Tongue (tissue), 2 donors: ENCODE data around the gene RBMX2. TPM values are rescaled to one million over a fixed set of nuclear protein-coding genes. Genes with fewer than 3 reads are reported as not detected.

Source experiments
- DNase-seq: peaks from one replicate; pipeline ENCODE4 v3.0.0-alpha.2; 2015
- total RNA-seq: library from RNA; depleted of rRNA; stranded (reverse); fragments of >200 nt; gene quantifications from one replicate; pipeline ENCODE4 v1.2.3, GENCODE V29; 2014

The RBMX2 gene
- total RNA-seq, 1 donor from 2014 or later = 16.1 TPM

DNA sequence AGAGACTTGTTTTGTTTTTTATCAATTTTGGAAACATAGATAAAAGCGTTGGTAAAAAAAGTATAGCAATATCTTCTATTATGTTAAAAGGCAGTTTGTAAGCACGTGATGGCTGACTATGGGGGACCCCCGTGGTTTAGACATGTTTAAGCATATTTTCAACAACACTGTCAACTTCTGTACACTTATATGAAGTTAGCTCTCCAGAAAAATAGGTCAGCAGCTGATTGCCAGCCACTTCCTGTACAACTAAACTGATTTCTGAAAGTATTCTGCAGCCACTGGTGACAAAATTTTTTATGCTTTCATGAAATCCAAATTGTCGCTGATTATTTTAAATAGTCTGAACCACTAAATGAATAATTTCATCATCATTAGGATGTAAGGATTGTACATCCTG lies 45.2 kb downstream of the RBMX2 start:
- no peak for DNase-seq

Other genes with a start within 250 kb of the RBMX2 start
- gene AIFM1, start 236.1 kb upstream of the RBMX2 start, total RNA-seq = 22.0 TPM
- gene RAB33A, start 230.0 kb upstream of the RBMX2 start, total RNA-seq = 0.41 TPM
- gene ZNF280C, start 133.1 kb upstream of the RBMX2 start, total RNA-seq = 6.1 TPM
- gene SLC25A14, start 62.1 kb upstream of the RBMX2 start, total RNA-seq = 8.4 TPM
- gene GPR119, start 16.3 kb upstream of the RBMX2 start, total RNA-seq = not detected